A673 (cell line): ENCODE measurements around the gene TEX54. TPM values are rescaled to one million over a fixed set of nuclear protein-coding genes. Genes with fewer than 3 reads are reported as not detected.
A peak's percentile ranks its signal among the peaks of the same experiment; 100 is the strongest.

Experiments used
- BruUV-seq: library from RNA; stranded (reverse); fragments of 400-500 nt; replicated peaks from 2 replicates; lab custom pipeline; 2021; lab: Mats Ljungman, UMichigan
- CTCF ChIA-PET: fragments of 300-600 bp; sonication (Branson Sonifier 250); formaldehyde crosslinking; loops from one replicate; lab custom pipeline; 2022; ENCODE audit warnings: antibody characterized with exemption; lab: Charles Lee
- POLR2A ChIA-PET: fragments of 300-600 bp; sonication (Branson Sonifier 250); formaldehyde crosslinking; loops from one replicate; lab custom pipeline; 2022; ENCODE audit warnings: antibody characterized with exemption; ENCODE audit not compliant: low non-redundant PET; lab: Charles Lee
- DNase-seq: peaks from one replicate; pipeline ENCODE4 v3.0.0-alpha.2; 2015; ENCODE audit warnings: low spot score
- H3K27ac ChIP-seq: fragments of 200-600 bp; sonication (generic); 2 replicates; pipeline ENCODE4 v1.5.1; 2016; ENCODE audit warnings: mixed run types, low read depth, mild to moderate bottlenecking, mixed read lengths, antibody characterized with exemption, low read length; ENCODE audit not compliant: poor library complexity, severe bottlenecking
- H3K27me3 ChIP-seq: fragments of 200-600 bp; sonication (generic); replicated peaks from 2 replicates; pipeline ENCODE4 v1.6.1; 2017; ENCODE audit warnings: mixed run types, low read depth, mild to moderate bottlenecking, mixed read lengths, antibody characterized with exemption, low read length; ENCODE audit not compliant: insufficient read depth, poor library complexity
- H3K36me3 ChIP-seq: fragments of 200-600 bp; sonication (generic); 2 replicates; pipeline ENCODE4 v1.6.1; 2016; ENCODE audit warnings: mixed run types, mild to moderate bottlenecking, mixed read lengths, antibody characterized with exemption, low read length; ENCODE audit not compliant: insufficient read depth, poor library complexity, severe bottlenecking
- H3K4me1 ChIP-seq: fragments of 200-600 bp; sonication (generic); 2 replicates; pipeline ENCODE4 v1.6.1; 2017; ENCODE audit warnings: mixed run types, mild to moderate bottlenecking, mixed read lengths, antibody characterized with exemption, low read length; ENCODE audit not compliant: insufficient read depth, poor library complexity, severe bottlenecking
- H3K4me3 ChIP-seq: fragments of 200-600 bp; sonication (generic); 2 replicates; pipeline ENCODE4 v1.5.1; 2016; ENCODE audit warnings: low read depth, mixed run types, mild to moderate bottlenecking, mixed read lengths, low read length; ENCODE audit not compliant: poor library complexity, severe bottlenecking
- H3K9me3 ChIP-seq: fragments of 200-600 bp; sonication (generic); 2 replicates; pipeline ENCODE4 v1.6.1; 2016; ENCODE audit warnings: mixed run types, low read depth, mild to moderate bottlenecking, mixed read lengths, antibody characterized with exemption, low read length; ENCODE audit not compliant: poor library complexity, severe bottlenecking
- EZH2 ChIP-seq: fragments of 200-600 bp; sonication (generic); IDR thresholded peaks from 2 replicates; pipeline ENCODE4 v1.6.1; 2017; ENCODE audit warnings: borderline replicate concordance, low read depth, mild to moderate bottlenecking, mixed read lengths, antibody characterized with exemption, low read length; ENCODE audit not compliant: poor library complexity, severe bottlenecking
- intact Hi-C: fragments of 100-400 bp; cut with micrococcal nuclease; formaldehyde crosslinking; loops from one replicate; pipeline ENCODE4 v1.10.0; 2022; ENCODE audit not compliant: unreplicated experiment
- total RNA-seq: library from RNA; stranded (reverse); gene quantifications from 2 replicates; pipeline ENCODE4 v1.2.3, GENCODE V29; 2021
- TF ChIP-seq, protein P1 (sequence below): fragments of 300-800, 200-600 bp; sonication (generic); conservative IDR thresholded peaks from 2 replicates; pipeline ENCODE4 v1.5.1; 2017; ENCODE audit warnings: low read depth, mild to moderate bottlenecking, antibody characterized with exemption, low read length, moderate library complexity, mixed read lengths

Gene TEX54
- total RNA-seq, 1 experiment from 2014 or later: 0.77 TPM

DNA sequence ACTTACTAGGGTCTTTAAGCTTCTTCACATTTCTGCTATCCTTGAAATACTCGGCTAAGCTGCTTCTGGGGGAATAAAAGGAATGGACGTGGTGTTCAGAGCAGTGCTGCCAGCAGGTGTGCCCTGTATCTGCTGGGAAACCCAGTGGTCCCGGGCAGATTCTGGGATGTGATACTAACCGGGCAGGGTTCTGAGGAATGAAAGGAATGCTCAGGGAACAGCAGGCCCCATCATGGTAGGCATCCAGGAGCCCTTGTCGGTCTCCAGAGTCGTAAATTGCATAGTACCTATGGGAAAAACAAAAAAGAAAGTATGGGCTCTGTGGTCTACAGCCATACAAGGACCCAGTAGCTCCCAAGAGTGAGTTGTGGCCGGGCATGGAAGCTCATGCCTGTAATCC is 36.4 kb downstream of the TEX54 start:
- Histone ChIP-seq H3K4me1 (peaks cover 15% of the 10 kb centered on the region), H3K9me3 (no peaks in the 10 kb centered on the region), H3K27me3 (no peaks in the 10 kb centered on the region), H3K36me3 (peaks cover 91% of the 10 kb centered on the region), H3K4me3 (no peak overlapping the region), H3K27ac (peak overlapping the region; percentile 40)
- BruUV-seq: no TSS peak
- ChIA-PET POLR2A (no interaction called here), CTCF (no interaction called here)
- TF ChIP-seq EZH2: no peak
- TF ChIP-seq, protein P1, sequence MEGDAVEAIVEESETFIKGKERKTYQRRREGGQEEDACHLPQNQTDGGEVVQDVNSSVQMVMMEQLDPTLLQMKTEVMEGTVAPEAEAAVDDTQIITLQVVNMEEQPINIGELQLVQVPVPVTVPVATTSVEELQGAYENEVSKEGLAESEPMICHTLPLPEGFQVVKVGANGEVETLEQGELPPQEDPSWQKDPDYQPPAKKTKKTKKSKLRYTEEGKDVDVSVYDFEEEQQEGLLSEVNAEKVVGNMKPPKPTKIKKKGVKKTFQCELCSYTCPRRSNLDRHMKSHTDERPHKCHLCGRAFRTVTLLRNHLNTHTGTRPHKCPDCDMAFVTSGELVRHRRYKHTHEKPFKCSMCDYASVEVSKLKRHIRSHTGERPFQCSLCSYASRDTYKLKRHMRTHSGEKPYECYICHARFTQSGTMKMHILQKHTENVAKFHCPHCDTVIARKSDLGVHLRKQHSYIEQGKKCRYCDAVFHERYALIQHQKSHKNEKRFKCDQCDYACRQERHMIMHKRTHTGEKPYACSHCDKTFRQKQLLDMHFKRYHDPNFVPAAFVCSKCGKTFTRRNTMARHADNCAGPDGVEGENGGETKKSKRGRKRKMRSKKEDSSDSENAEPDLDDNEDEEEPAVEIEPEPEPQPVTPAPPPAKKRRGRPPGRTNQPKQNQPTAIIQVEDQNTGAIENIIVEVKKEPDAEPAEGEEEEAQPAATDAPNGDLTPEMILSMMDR: no peak
- DNase-seq: no peak
- intact Hi-C loops: no loop called here

DNA sequence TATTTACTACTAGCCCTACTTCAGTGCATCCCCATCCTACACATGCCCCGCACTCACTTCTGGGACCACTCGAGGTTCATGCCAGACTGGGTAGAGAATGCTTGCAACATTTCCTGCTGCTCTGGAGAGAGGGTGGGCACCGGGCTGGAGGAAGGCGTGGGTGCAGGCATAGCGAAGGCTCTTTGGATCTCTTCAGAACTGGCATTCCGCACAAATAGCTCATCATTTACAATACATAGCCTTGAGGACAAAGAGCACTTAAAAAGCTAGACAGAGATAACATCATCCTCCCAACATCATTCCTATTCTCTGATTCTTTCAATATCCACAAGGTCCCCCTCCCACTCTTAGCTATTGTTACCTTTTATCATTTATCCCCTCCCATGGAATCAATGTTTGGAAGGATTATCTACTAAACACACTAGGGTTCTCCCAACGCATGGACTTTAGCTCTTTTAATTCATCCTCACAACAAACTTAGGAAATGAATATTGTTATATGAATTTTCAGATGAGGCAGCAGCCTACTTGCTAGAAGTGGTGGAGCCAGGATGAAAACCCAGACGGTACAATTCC is 38.4 kb downstream of the TEX54 start:
- H3K36me3 ChIP-seq: peaks cover 88% of the 10 kb centered on the region
- H3K27me3 ChIP-seq: no peaks in the 10 kb centered on the region
- H3K27ac ChIP-seq: peak overlapping the region; percentile 14
- ChIA-PET POLR2A (interaction anchor here (0.6 kb wide), 1 partner anchor 1533 kb away, joined by 3 read pairs; no protein-coding TSS in a partner anchor), CTCF (no interaction called here)
- no peak overlapping the region for H3K4me3 ChIP-seq
- BruUV-seq: no TSS peak
- H3K4me1 ChIP-seq: peaks cover 28% of the 10 kb centered on the region
- no peaks in the 10 kb centered on the region for H3K9me3 ChIP-seq
- intact Hi-C loops: loop anchor here (5.0 kb wide), 1 partner anchor 38 kb away; the partner anchor contains the start of genes STX5 and TEX54
- TF ChIP-seq, protein P1: no peak
- TF ChIP-seq EZH2: no peak
- peak; percentile 83 for DNase-seq

DNA sequence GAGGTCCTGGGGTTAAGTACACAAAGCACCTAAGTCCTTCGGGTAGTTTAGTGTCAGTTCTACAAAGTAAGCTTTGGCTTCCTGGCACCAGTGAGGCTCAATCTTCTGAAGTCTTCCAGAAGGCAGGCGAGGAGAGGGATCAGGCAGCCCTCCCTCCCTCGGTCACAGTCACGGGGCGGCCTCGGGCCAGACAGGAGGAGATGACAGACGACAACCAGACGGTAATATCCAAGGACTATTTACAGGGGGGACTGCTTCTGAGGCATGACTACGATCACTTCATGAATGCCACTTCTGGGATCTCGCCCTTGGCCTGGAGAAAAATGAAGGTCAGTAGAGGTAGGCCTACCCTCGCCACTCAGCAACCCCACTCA is 40.5 kb downstream of the TEX54 start:
- TF ChIP-seq, protein P1: no peak
- TF ChIP-seq EZH2: no peak
- BruUV-seq: no TSS peak
- DNase-seq: no peak
- Histone ChIP-seq H3K27ac (peak overlapping the region; percentile 91), H3K4me1 (peaks cover 37% of the 10 kb centered on the region), H3K4me3 (peak overlapping the region; percentile 97), H3K9me3 (no peaks in the 10 kb centered on the region), H3K27me3 (no peaks in the 10 kb centered on the region), H3K36me3 (peaks cover 72% of the 10 kb centered on the region)
- intact Hi-C loops: loop anchor here (5.0 kb wide), 1 partner anchor 40 kb away; the partner anchor contains the start of genes STX5 and TEX54
- POLR2A ChIA-PET: interaction anchor here (0.7 kb wide), 1 partner anchor 38 kb away, joined by 6 read pairs; the partner anchor contains the start of gene ZBTB3
- CTCF ChIA-PET: no interaction called here
